ENCODE data around the gene CREB3L2. TPM values are rescaled to one million over a fixed set of nuclear protein-coding genes. Genes with fewer than 3 reads are reported as not detected.

The CREB3L2 gene
- total and polyA plus RNA-seq, 2 of the 4 experiments (the other 2 are of a cell fraction): 42.3 to 57.9 TPM

- no peak overlapping the region for H3K56ac ChIP-seq (ENCODE audit: extremely low read depth, insufficient read depth, low read length)
- no peak overlapping the region for H4K5ac ChIP-seq (ENCODE audit: low read depth, low read length)
- peak overlapping the region; percentile 10; the same call in 1 of the 2 replicates for H4K91ac ChIP-seq (ENCODE audit: insufficient read depth, low read depth, low read length)
- H3K27me3 ChIP-seq (ENCODE audit: control insufficient read depth, insufficient read depth, low read length): no peaks in the 10 kb centered on the region
- H2AK5ac ChIP-seq (ENCODE audit: low read depth, low read length): peak overlapping the region; percentile 36; the same call in 1 of the 2 replicates
- H2AK9ac ChIP-seq (replicated peaks; ENCODE audit: low read depth, low read length, poor library complexity): no peak overlapping the region
- peak overlapping the region; percentile 47; the same call in 1 of the 3 replicates for H2BK15ac ChIP-seq (ENCODE audit: low read depth, low read length)
- H3K79me1 ChIP-seq (ENCODE audit: low read depth in 1 of 2, low read length in 2 of 2): peaks cover 34 to 79% of the 10 kb centered on the region in 2 experiments
- H4K20me1 ChIP-seq (ENCODE audit: insufficient read depth, low read length): peaks cover 64% of the 10 kb centered on the region
- H2BK120ac ChIP-seq (ENCODE audit: low read depth, low read length): 0 out of 2 replicates have a peak overlapping the region, but pooled peaks have one; percentile 1
- 0 out of 2 replicates have a peak overlapping the region, but pooled peaks have one; percentile 46 for H3K14ac ChIP-seq (replicated peaks; ENCODE audit: low read depth, low read length)
- H3K4me2 ChIP-seq (ENCODE audit: low read depth, low read length): no peak overlapping the region
- dilution Hi-C loops (cut with HindIII; ENCODE audit: low sequenced_read_pairs, unreplicated experiment) (no loop called here), in situ Hi-C loops (cut with MboI; ENCODE audit: low sequenced_read_pairs) (no loop called here), intact Hi-C loops (cut with micrococcal nuclease) (no loop called here)
- POLR2A ChIA-PET (ENCODE audit: unreplicated experiment): no interaction called here
- no peaks in the 10 kb centered on the region for H3K9me3 ChIP-seq (ENCODE audit: control insufficient read depth, insufficient read depth, low read length)
- H2BK5ac ChIP-seq (ENCODE audit: low read depth, low read length, poor library complexity, severe bottlenecking): peak overlapping the region; percentile 22
- H2AFZ ChIP-seq (replicated peaks; ENCODE audit: low read length, poor library complexity): no peak overlapping the region
- CTCF ChIA-PET: no interaction called here
- peaks cover 40% of the 10 kb centered on the region for H3K4me1 ChIP-seq (ENCODE audit: control insufficient read depth, insufficient read depth, low read length)
- 100% methylated on average over 1 of the region's 7 CpGs; no CpG with 5 or more reads in 1 of the 2 experiments for WGBS, 2 experiments (ENCODE audit: extremely low coverage in 2 of 2, insufficient read length in 1 of 2)
- H3K36me3 ChIP-seq (ENCODE audit: control insufficient read depth, insufficient read depth, low read length): peaks cover 3% of the 10 kb centered on the region
- no peak for DNase-seq
- peak overlapping the region; percentile 31; the same call in 1 of the 2 replicates for H3K23ac ChIP-seq (ENCODE audit: low read depth, low read length)
- H4K8ac ChIP-seq (ENCODE audit: low read depth in 2 of 2, low read length in 2 of 2): peak overlapping the region in 1 of 2 experiments; percentile 12; a peak in 2 of 4 replicates
- H3K4ac ChIP-seq (ENCODE audit: low read depth, low read length): peak overlapping the region; percentile 10; the same call in 1 of the 2 replicates
- ATAC-seq (ENCODE audit: low read depth): no peak
- H3K9me1 ChIP-seq (ENCODE audit: insufficient read depth, low read length): peaks cover 40% of the 10 kb centered on the region
- H2BK20ac ChIP-seq (ENCODE audit: low read depth, low read length): peak overlapping the region; percentile 9; the same call in 1 of the 2 replicates
- no TSS peak for BruUV-seq (replicated peaks)
- 0 out of 2 replicates have a peak overlapping the region, but pooled peaks have one; percentile 18 for H3K18ac ChIP-seq (ENCODE audit: low read depth, low read length)
- no peak overlapping the region for H3K27ac ChIP-seq (ENCODE audit: insufficient read depth, low read length)
- H3K4me3 ChIP-seq (ENCODE audit: insufficient read depth, low read depth, low read length): no peak overlapping the region
- H3K9ac ChIP-seq (ENCODE audit: low read depth, low read length): no peak overlapping the region
- TF ChIP-seq RCOR1 (IDR thresholded peaks at IDR 0.05; ENCODE audit: insufficient replicate concordance, low read length) (no peak), SMC3 (IDR thresholded peaks at IDR 0.05; ENCODE audit: low read depth, low read length) (no peak), RFX5 (IDR thresholded peaks at IDR 0.05; ENCODE audit: low read depth, low read length) (no peak), RAD21 (IDR thresholded peaks at IDR 0.05; ENCODE audit: low read length) (no peak), CEBPB (IDR thresholded peaks at IDR 0.05; ENCODE audit: low read depth, low read length) (no peak), USF2 (IDR thresholded peaks at IDR 0.05; ENCODE audit: low read depth, low read length) (no peak), MAFK (IDR thresholded peaks at IDR 0.05; ENCODE audit: low read depth, low read length) (no peak), NFE2L2 (IDR thresholded peaks at IDR 0.05; ENCODE audit: low read depth, low read length) (no peak), MAZ (IDR thresholded peaks at IDR 0.05; ENCODE audit: borderline replicate concordance, low read depth, low read length) (no peak), POLR2A (IDR thresholded peaks at IDR 0.05; ENCODE audit: low read depth, low read length) (no peak), FOS (IDR thresholded peaks at IDR 0.05; ENCODE audit: low read depth, low read length) (no peak), BHLHE40 (IDR thresholded peaks at IDR 0.05; ENCODE audit: low read depth, low read length) (no peak), CHD1 (IDR thresholded peaks at IDR 0.05; ENCODE audit: low read depth, low read length) (no peak), ELK1 (IDR thresholded peaks at IDR 0.05; ENCODE audit: borderline replicate concordance, low read depth, low read length) (no peak), MXI1 (IDR thresholded peaks at IDR 0.05; ENCODE audit: borderline replicate concordance, low read depth, low read length) (no peak)
Measured at GRCh38 chr7:137935884-137936508, 65.9 kb downstream of the CREB3L2 start.
